ENCODE results near the gene TPRN.

The TPRN gene

DNA sequence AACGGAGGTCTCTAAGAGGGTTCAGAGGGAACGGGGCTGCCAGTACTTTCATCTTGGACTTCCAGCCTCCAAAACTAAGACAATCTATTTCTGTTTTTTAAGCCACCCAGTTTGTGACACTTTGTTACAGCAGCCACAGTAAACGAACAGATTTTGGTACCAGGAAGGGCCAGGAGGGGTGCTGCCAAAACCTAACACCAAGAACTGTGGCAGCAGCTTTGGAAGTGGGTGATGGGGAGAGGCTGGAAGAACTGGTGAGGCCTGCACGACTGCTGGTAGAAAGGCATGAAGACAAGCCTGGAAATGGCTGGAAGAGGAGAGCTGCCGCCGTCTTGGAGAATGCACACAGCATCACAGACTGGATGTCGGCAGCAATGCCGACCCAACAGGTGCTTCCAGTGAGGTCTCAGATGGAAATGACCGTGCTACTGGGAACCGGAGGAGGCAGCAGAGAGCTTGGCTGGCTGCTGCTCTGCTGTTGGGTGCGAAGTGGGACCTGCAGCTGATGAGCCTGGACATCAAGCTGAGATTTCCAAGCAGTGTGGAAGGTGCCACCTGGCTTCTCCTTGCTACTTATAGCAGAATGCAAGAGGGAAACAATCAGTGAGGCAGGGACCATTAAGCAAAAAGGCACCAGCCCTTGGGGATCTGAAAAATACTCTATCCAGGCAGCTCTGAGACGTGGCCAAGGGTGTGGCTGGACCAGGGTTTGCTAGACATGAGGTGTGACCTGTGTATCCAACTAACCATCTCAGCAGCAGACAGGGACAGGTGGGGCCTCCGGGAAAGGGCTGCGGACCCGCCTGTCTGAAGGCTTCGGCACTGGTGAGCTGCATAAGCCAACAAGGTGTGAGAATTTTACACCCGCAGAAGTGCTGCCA lies 24.0 kb downstream of the TPRN start:
- Histone ChIP-seq H3K27me3 (replicated peaks in 2 of 5; ENCODE audit: control insufficient read depth in 4 of 5, insufficient read depth in 5 of 5, low read length in 4 of 5) (peaks cover 0 to 4% (median 0%) of the 10 kb centered on the region in 5 experiments), H3K9me3 (ENCODE audit: control extremely low read depth in 1 of 5, control insufficient read depth in 4 of 5, insufficient read depth in 2 of 5, low read depth in 1 of 5, low read length in 4 of 5) (no peaks in the 10 kb centered on the region), H3K4me1 (ENCODE audit: control extremely low read depth in 1 of 4, control insufficient read depth in 4 of 4, insufficient read depth in 4 of 4, low read length in 3 of 4) (peaks cover 0 to 32% (median 21%) of the 10 kb centered on the region in 4 experiments), H3K36me3 (ENCODE audit: control insufficient read depth in 4 of 4, insufficient read depth in 4 of 4, low read length in 3 of 4) (peaks cover 0 to 38% (median 23%) of the 10 kb centered on the region in 4 experiments), H3K27ac (ENCODE audit: insufficient read depth in 1 of 2, low read depth in 1 of 2, low read length in 2 of 2, poor library complexity in 1 of 2, severe bottlenecking in 2 of 2) (no peak overlapping the region), H3K4me3 (ENCODE audit: control insufficient read depth in 1 of 7, extremely low read depth in 1 of 7, insufficient read depth in 4 of 7, low read depth in 2 of 7, low read length in 6 of 7) (no peak overlapping the region)
- peak in 2 of 3 donors; percentile 49 to 55 for DNase-seq
- POLR2A ChIA-PET = interaction anchor here (0.8 kb wide), 1 partner anchor 49 kb away, joined by 3 read pairs; no protein-coding TSS in a partner anchor
- CTCF ChIA-PET = interaction anchor here (0.7 to 5.0 kb wide), 14 partner anchors 8 to 64 kb away, joined by 3 to 33 read pairs (median 3); partner anchors contain the start of genes ANAPC2, RNF224, SSNA1 and TUBB4B
- WGBS (ENCODE audit: insufficient coverage) = 68% methylated on average over 17 of the region's 17 CpGs

DNA sequence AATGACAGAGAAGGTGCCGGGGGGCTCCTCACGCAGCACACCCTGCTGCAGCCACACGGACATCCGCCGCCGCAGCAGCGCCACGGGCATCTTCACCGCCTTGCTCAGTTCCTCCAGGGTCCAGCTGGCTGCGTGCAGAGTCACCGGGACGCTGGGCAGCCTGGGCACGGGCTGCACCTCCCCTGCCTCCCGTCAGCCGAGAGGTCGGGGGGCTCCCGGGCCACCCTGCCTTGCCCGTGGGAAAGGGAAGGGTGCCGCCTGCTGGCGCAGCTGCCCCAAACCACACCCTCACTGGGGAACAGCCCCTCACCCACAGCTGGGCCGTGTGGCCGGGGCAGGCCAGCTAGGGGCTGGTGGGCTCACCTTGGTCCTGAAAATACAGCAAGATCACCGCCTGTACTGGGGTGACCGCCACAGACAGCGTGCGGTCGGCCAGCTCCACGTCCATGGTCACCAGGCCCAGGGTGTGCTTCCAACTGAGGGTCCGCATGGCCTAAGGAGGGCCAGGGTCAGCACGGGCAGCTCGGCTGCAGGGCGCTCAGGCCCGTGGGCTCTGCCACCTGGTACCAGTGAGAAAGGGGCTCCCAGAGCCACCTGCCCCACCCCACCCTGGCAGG lies 25.1 kb downstream of the TPRN start:
- Histone ChIP-seq H3K27ac (ENCODE audit: insufficient read depth in 1 of 2, low read depth in 1 of 2, low read length in 2 of 2, poor library complexity in 1 of 2, severe bottlenecking in 2 of 2) (no peak overlapping the region), H3K27me3 (replicated peaks in 2 of 5; ENCODE audit: control insufficient read depth in 4 of 5, insufficient read depth in 5 of 5, low read length in 4 of 5) (peaks cover 0 to 4% (median under 1%) of the 10 kb centered on the region in 5 experiments), H3K36me3 (ENCODE audit: control insufficient read depth in 4 of 4, insufficient read depth in 4 of 4, low read length in 3 of 4) (peaks cover 0 to 27% (median 17%) of the 10 kb centered on the region in 4 experiments), H3K9me3 (ENCODE audit: control extremely low read depth in 1 of 5, control insufficient read depth in 4 of 5, insufficient read depth in 2 of 5, low read depth in 1 of 5, low read length in 4 of 5) (no peaks in the 10 kb centered on the region), H3K4me3 (ENCODE audit: control insufficient read depth in 1 of 7, extremely low read depth in 1 of 7, insufficient read depth in 4 of 7, low read depth in 2 of 7, low read length in 6 of 7) (no peak overlapping the region), H3K4me1 (ENCODE audit: control extremely low read depth in 1 of 4, control insufficient read depth in 4 of 4, insufficient read depth in 4 of 4, low read length in 3 of 4) (peaks cover 0 to 43% (median 27%) of the 10 kb centered on the region in 4 experiments)
- POLR2A ChIA-PET = no interaction called here
- peak in 1 of 3 donors; percentile 46 for DNase-seq
- 42% methylated on average over 30 of the region's 33 CpGs for WGBS (ENCODE audit: insufficient coverage)
- CTCF ChIA-PET = interaction anchor here (0.7 to 5.0 kb wide), 9 partner anchors 12 to 57 kb away, joined by 3 to 33 read pairs (median 3); partner anchors contain the start of genes ANAPC2, RNF224 and SSNA1

DNA sequence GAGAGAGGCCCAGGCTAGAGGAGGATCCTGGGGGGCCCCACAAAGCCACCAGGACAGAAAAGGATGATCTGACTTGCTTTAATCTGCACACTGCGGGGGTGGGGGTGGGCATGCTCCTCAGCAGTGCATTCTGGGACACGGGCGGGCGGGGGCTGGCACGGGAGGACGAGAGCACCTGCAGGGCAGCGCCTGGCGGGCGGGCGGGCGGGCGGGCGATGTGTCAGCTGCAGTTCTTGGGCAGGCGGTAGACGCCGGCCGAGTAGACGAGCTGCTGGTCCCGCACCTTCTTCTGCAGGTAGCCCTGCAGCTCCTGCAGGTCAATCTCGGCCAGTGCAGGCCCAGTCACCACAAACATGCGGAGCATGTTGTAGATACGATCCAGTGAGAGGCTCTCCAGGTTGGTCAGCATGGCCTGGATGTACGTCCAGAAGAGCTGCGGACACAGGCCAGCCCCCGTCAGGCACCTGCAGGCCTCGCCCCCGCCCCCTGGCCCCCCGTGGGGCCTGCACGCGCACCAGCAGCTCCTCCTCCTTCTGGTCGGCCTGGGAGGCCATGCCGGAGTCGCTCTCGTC lies 25.7 kb downstream of the TPRN start:
- DNase-seq = peak in 1 of 3 donors; percentile 42
- Histone ChIP-seq H3K27me3 (replicated peaks in 2 of 5; ENCODE audit: control insufficient read depth in 4 of 5, insufficient read depth in 5 of 5, low read length in 4 of 5) (peaks cover 0 to 9% (median 4%) of the 10 kb centered on the region in 5 experiments), H3K4me1 (ENCODE audit: control extremely low read depth in 1 of 4, control insufficient read depth in 4 of 4, insufficient read depth in 4 of 4, low read length in 3 of 4) (peaks cover 0 to 49% (median 31%) of the 10 kb centered on the region in 4 experiments), H3K36me3 (ENCODE audit: control insufficient read depth in 4 of 4, insufficient read depth in 4 of 4, low read length in 3 of 4) (peaks cover 0 to 21% (median 11%) of the 10 kb centered on the region in 4 experiments), H3K9me3 (ENCODE audit: control extremely low read depth in 1 of 5, control insufficient read depth in 4 of 5, insufficient read depth in 2 of 5, low read depth in 1 of 5, low read length in 4 of 5) (no peaks in the 10 kb centered on the region), H3K27ac (ENCODE audit: insufficient read depth in 1 of 2, low read depth in 1 of 2, low read length in 2 of 2, poor library complexity in 1 of 2, severe bottlenecking in 2 of 2) (no peak overlapping the region), H3K4me3 (ENCODE audit: control insufficient read depth in 1 of 7, extremely low read depth in 1 of 7, insufficient read depth in 4 of 7, low read depth in 2 of 7, low read length in 6 of 7) (no peak overlapping the region)
- WGBS (ENCODE audit: insufficient coverage) = 47% methylated on average over 33 of the region's 34 CpGs
- ChIA-PET POLR2A (interaction anchor here (0.6 kb wide), 1 partner anchor 78 kb away, joined by 3 read pairs; no protein-coding TSS in a partner anchor), CTCF (interaction anchor here (0.7 to 5.0 kb wide), 3 partner anchors 14 to 56 kb away, joined by 3 to 33 read pairs (median 13); partner anchors contain the start of genes ANAPC2, RNF224 and SSNA1)

DNA sequence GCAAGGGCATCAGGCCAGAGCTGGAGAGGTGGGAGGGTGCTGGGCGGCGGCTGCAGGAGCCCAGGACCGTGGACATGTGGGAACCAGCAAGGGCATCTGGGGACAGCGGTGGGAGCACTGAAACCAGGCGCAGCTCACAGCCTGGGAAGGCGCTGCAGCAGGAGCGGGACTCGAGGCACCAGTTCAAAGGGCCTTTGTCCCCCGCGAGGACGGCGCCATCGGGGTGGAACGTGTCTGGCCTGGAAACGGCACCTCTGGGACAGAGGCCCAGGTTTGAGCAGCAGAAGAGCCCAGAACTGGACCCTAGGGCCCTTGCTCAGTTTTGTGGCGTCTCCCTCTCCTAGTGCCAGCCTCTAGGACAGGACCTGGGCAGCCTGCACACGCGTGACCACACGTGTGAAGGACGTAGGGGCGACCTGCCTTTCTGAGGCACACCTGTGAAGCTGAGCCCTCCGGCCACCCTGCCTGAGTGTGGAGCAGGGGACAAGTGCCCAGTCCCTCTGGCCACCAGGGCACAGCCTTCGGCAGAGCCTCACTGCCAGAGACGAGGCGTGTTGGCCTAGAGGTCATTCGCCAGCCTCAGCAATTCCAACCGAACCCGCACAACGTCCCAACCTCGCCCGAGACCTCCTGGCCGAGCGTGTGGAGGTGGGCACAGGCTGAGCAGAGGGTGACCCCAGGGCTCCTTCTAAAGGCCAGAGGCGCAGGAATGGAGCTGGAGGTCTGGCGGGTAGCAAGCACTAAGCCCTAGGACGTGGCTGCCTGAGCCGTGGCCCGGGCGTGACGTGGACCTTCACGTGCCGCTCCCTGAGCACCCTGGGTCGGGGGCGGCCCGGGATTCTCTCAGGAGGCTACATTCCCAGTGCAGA lies 26.5 kb downstream of the TPRN start:
- POLR2A ChIA-PET = interaction anchor here (0.6 kb wide), 1 partner anchor 78 kb away, joined by 3 read pairs; no protein-coding TSS in a partner anchor
- peaks cover 0 to 13% (median 5%) of the 10 kb centered on the region in 4 experiments for H3K36me3 ChIP-seq (ENCODE audit: control insufficient read depth in 4 of 4, insufficient read depth in 4 of 4, low read length in 3 of 4)
- CTCF ChIA-PET = interaction anchor here (5.0 kb wide), 1 partner anchor 15 kb away, joined by 33 read pairs; the partner anchor contains the start of genes ANAPC2 and SSNA1
- WGBS (ENCODE audit: insufficient coverage) = 93% methylated on average over 42 of the region's 45 CpGs
- peaks cover 0 to 57% (median 39%) of the 10 kb centered on the region in 4 experiments for H3K4me1 ChIP-seq (ENCODE audit: control extremely low read depth in 1 of 4, control insufficient read depth in 4 of 4, insufficient read depth in 4 of 4, low read length in 3 of 4)
- H3K27me3 ChIP-seq (replicated peaks in 2 of 5; ENCODE audit: control insufficient read depth in 4 of 5, insufficient read depth in 5 of 5, low read length in 4 of 5) = peaks cover 0 to 17% (median 6%) of the 10 kb centered on the region in 5 experiments
- peak in 1 of 3 donors; percentile 16 for DNase-seq
- H3K27ac ChIP-seq (ENCODE audit: insufficient read depth in 1 of 2, low read depth in 1 of 2, low read length in 2 of 2, poor library complexity in 1 of 2, severe bottlenecking in 2 of 2) = no peak overlapping the region
- no peaks in the 10 kb centered on the region for H3K9me3 ChIP-seq (ENCODE audit: control extremely low read depth in 1 of 5, control insufficient read depth in 4 of 5, insufficient read depth in 2 of 5, low read depth in 1 of 5, low read length in 4 of 5)
- no peak overlapping the region for H3K4me3 ChIP-seq (ENCODE audit: control insufficient read depth in 1 of 7, extremely low read depth in 1 of 7, insufficient read depth in 4 of 7, low read depth in 2 of 7, low read length in 6 of 7)

DNA sequence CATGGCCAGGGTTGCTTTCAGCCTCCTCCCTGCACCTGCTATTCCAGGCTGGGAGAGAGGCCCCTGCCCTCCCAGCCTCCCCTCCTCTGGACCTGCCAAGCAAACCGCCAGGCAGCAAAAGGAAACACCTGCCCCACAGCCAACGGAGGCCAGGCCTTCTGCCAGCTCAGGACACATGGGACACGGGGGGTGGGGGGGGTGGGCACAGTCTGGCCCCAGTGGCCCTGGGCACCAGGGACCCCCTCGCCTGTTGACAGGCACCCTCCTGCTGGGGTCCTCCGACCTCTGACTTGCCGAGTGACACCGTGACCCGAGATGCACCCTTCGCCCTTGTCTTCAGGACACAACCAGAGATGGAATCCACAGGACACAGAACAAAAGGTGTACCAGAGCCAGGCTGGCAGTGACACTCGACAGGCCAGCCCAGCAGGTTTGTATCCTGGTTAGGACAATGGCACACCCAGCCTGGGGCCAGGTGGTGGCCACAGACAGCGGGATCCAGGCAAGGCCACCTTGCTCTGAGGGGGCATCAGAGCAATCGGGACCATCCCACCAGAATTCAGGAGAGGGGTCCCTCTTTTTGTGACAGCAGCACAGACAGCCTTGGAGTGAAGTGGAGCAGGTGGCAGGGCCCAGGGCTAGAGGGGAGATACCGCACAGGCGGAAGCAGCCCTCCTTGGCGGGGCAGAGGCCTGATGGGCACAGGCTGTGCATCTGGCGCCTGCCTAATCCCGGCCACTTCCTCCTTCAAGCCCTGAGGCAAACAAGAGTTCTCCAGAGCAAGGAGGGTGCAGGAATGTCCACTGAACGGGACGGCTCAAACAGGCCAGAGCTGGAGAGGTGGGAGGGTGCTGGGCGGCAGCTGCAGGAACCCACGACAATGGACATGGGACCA lies 27.4 kb downstream of the TPRN start:
- H3K27ac ChIP-seq (ENCODE audit: insufficient read depth in 1 of 2, low read depth in 1 of 2, low read length in 2 of 2, poor library complexity in 1 of 2, severe bottlenecking in 2 of 2) = no peak overlapping the region
- peaks cover 0 to 24% (median 6%) of the 10 kb centered on the region in 5 experiments for H3K27me3 ChIP-seq (replicated peaks in 2 of 5; ENCODE audit: control insufficient read depth in 4 of 5, insufficient read depth in 5 of 5, low read length in 4 of 5)
- CTCF ChIA-PET = interaction anchor here (1.1 to 2.6 kb wide), 3 partner anchors 10 to 66 kb away, joined by 3 to 8 read pairs (median 3); no protein-coding TSS in a partner anchor
- H3K4me1 ChIP-seq (ENCODE audit: control extremely low read depth in 1 of 4, control insufficient read depth in 4 of 4, insufficient read depth in 4 of 4, low read length in 3 of 4) = peaks cover 0 to 66% (median 45%) of the 10 kb centered on the region in 4 experiments
- DNase-seq = peak in 2 of 3 donors; percentile 56 to 68
- H3K9me3 ChIP-seq (ENCODE audit: control extremely low read depth in 1 of 5, control insufficient read depth in 4 of 5, insufficient read depth in 2 of 5, low read depth in 1 of 5, low read length in 4 of 5) = no peaks in the 10 kb centered on the region
- 55% methylated on average over 19 of the region's 21 CpGs for WGBS (ENCODE audit: insufficient coverage)
- peak overlapping the region in 3 of 7 experiments; percentile 12 to 40 (median 28) for H3K4me3 ChIP-seq (ENCODE audit: control insufficient read depth in 1 of 7, extremely low read depth in 1 of 7, insufficient read depth in 4 of 7, low read depth in 2 of 7, low read length in 6 of 7)
- H3K36me3 ChIP-seq (ENCODE audit: control insufficient read depth in 4 of 4, insufficient read depth in 4 of 4, low read length in 3 of 4) = peaks cover 0 to 5% (median under 1%) of the 10 kb centered on the region in 4 experiments
- POLR2A ChIA-PET = interaction anchor here (0.9 to 1.0 kb wide), 2 partner anchors 16 to 46 kb away, joined by 3 to 4 read pairs; partner anchors contain the start of gene SSNA1

All from common myeloid progenitor, CD34-positive (primary cell).